Thyroid gland (tissue), 4 donors: ENCODE data around the gene MLH1. TPM values are rescaled to one million over a fixed set of nuclear protein-coding genes. Genes with fewer than 3 reads are reported as not detected.
"Not testable (repeated sequence)": the region's sequence is repeated elsewhere in the genome, so short reads cannot be mapped to it uniquely, and the experiment has no call there.

Experiments
- DNase-seq, 2 donors: peaks; one replicate each; pipeline ENCODE4 v3.0.0-alpha.2; 2019
- H3K27ac ChIP-seq, 3 donors: fragments of 200-600 bp; sonication (generic); 1 replicate in 2 of 3; 2 replicates in 1 of 3; pipeline ENCODE4 v1.5.1; 2016 to 2019; ENCODE audit warnings: mild to moderate bottlenecking in 1 of 3, moderate library complexity in 1 of 3
- H3K27me3 ChIP-seq: fragments of 200-600 bp; sonication (generic); one replicate; pipeline ENCODE4 v1.5.1; 2019
- H3K36me3 ChIP-seq, 2 donors: fragments of 200-600 bp; sonication (generic); one replicate each; pipeline ENCODE4 v1.5.1; 2016 to 2019
- H3K4me1 ChIP-seq, 2 donors: fragments of 200-600 bp; sonication (generic); one replicate each; pipeline ENCODE4 v1.5.1; 2017 to 2019
- H3K4me3 ChIP-seq, 3 donors: fragments of 200-600 bp; sonication (generic); replicated peaks in 1 of 3; 1 replicate in 2 of 3; 2 replicates in 1 of 3; pipeline ENCODE4 v1.5.1; 2016; ENCODE audit warnings: mild to moderate bottlenecking in 1 of 3
- H3K9me3 ChIP-seq: fragments of 200-600 bp; sonication (generic); one replicate; pipeline ENCODE4 v1.5.1; 2017
- CTCF ChIP-seq, 6 experiments: fragments of 200-600 bp in 3 of 6; fragments of 450-650 bp in 3 of 6; sonication (generic) in 3 of 6; IDR thresholded peaks; one replicate each; pipeline ENCODE4 v1.5.1; 2016 to 2019; ENCODE audit warnings: antibody characterized with exemption in 6 of 6, mild to moderate bottlenecking in 2 of 6, inconsistent platforms in 1 of 6, moderate library complexity in 1 of 6
- POLR2A ChIP-seq, 2 donors: fragments of 450-650 bp; IDR thresholded peaks; one replicate each; pipeline ENCODE4 v1.6.1; 2017; ENCODE audit warnings: antibody characterized with exemption in 2 of 2, mild to moderate bottlenecking in 2 of 2, moderate library complexity in 1 of 2
- WGBS, 2 donors: methylation state at CpG; one replicate each; pipeline ENCODE4 v1.1.5; 2017; 5-methylcytosine and 5-hydroxymethylcytosine counted together
- intact Hi-C: fragments of 100-400 bp; cut with DNase I; formaldehyde crosslinking; loops from one replicate; pipeline ENCODE4 v1.15.1; 2023
- total RNA-seq, 4 donors: library from RNA; depleted of rRNA; stranded (reverse); fragments of >200 nt; gene quantifications; one replicate each; pipeline ENCODE4 v1.2.3, GENCODE V29; 2016

MLH1 gene
- total RNA-seq, 4 donors from 2014 or later, result 32.1 to 65.7 (median 54.3) TPM

GRCh38 chr3:36957862-36958686, 35.2 kb upstream of the MLH1 start:
- Histone ChIP-seq H3K9me3 (no peaks in the 10 kb centered on the region), H3K4me1 (peaks cover 14 to 20% of the 10 kb centered on the region in 2 donors), H3K27ac (peak overlapping the region in 2 of 3 donors; percentile 12 to 84), H3K27me3 (no peaks in the 10 kb centered on the region), H3K36me3 (no peaks in the 10 kb centered on the region), H3K4me3 (no peak overlapping the region)
- 64 to 70% methylated on average over 3 of the region's 3 CpGs for WGBS, 2 donors
- no peak for TF ChIP-seq POLR2A (IDR thresholded peaks at IDR 0.05)
- TF ChIP-seq CTCF (IDR thresholded peaks at IDR 0.05), result no peak
- DNase-seq, result no peak
- intact Hi-C loops, result no loop called here

- H3K27ac ChIP-seq, result peak overlapping the region; percentile 57 to 84 (median 75)
- intact Hi-C loops, result loop anchor here (5.0 kb wide), 1 partner anchor 228 kb away; no protein-coding TSS in a partner anchor
These were observed 33.5 kb upstream of the MLH1 start for GRCh38 chr3:36959821-36960220.

GRCh38 chr3:36960502-36960901, 32.8 kb upstream of the MLH1 start:
- peaks cover 22 to 26% of the 10 kb centered on the region in 2 donors for H3K4me1 ChIP-seq
- intact Hi-C loops, result loop anchor here (5.0 kb wide), 1 partner anchor 228 kb away; no protein-coding TSS in a partner anchor
- WGBS, 2 donors, result 80 to 87% methylated on average over 4 of the region's 4 CpGs
- H3K4me3 ChIP-seq, result no peak overlapping the region
- no peak for DNase-seq
- H3K36me3 ChIP-seq, result no peaks in the 10 kb centered on the region
- H3K27me3 ChIP-seq, result no peaks in the 10 kb centered on the region
- peak overlapping the region; percentile 57 to 84 (median 75) for H3K27ac ChIP-seq
- TF ChIP-seq CTCF (IDR thresholded peaks at IDR 0.05) (peak in 1 of 6 experiments; percentile 21), POLR2A (IDR thresholded peaks at IDR 0.05) (no peak)
- no peaks in the 10 kb centered on the region for H3K9me3 ChIP-seq

More at GRCh38 chr3:36959821-36960220, 33.5 kb upstream of the MLH1 start:
- no peaks in the 10 kb centered on the region for H3K36me3 ChIP-seq
- H3K27me3 ChIP-seq, result no peaks in the 10 kb centered on the region
- no peaks in the 10 kb centered on the region for H3K9me3 ChIP-seq
- peaks cover 16 to 21% of the 10 kb centered on the region in 2 donors for H3K4me1 ChIP-seq
- 20 to 31% methylated on average over 2 of the region's 2 CpGs for WGBS, 2 donors
- peak; percentile 59 to 67 for DNase-seq
- H3K4me3 ChIP-seq, result no peak overlapping the region
- no peak for TF ChIP-seq CTCF (IDR thresholded peaks at IDR 0.05)
- no peak for TF ChIP-seq POLR2A (IDR thresholded peaks at IDR 0.05)

GRCh38 chr3:36963008-36963407, 30.3 kb upstream of the MLH1 start:
- DNase-seq, H3K9me3 ChIP-seq, H3K4me3 ChIP-seq, H3K36me3 ChIP-seq, H3K27ac ChIP-seq, H3K27me3 ChIP-seq: not testable (repeated sequence)
- peaks cover 32 to 33% of the 10 kb centered on the region in 2 donors for H3K4me1 ChIP-seq
- WGBS, 2 donors, result 97 to 98% methylated on average over 7 of the region's 7 CpGs
- intact Hi-C loops, result loop anchor here (5.0 kb wide), 1 partner anchor 231 kb away; no protein-coding TSS in a partner anchor

- DNase-seq, result no peak
- intact Hi-C loops, result loop anchor here (5.0 kb wide), 1 partner anchor 232 kb away; no protein-coding TSS in a partner anchor
- Histone ChIP-seq H3K4me3 (no peak overlapping the region), H3K27me3 (no peaks in the 10 kb centered on the region), H3K9me3 (no peaks in the 10 kb centered on the region), H3K27ac (peak overlapping the region; percentile 87 to 96 (median 94)), H3K4me1 (peaks cover 28% of the 10 kb centered on the region in 2 donors), H3K36me3 (no peaks in the 10 kb centered on the region)
- TF ChIP-seq POLR2A (IDR thresholded peaks at IDR 0.05), result no peak
- TF ChIP-seq CTCF (IDR thresholded peaks at IDR 0.05), result no peak
- WGBS, 2 donors, result 92 to 100% methylated on average over 1 of the region's 1 CpG
These were observed 29.0 kb upstream of the MLH1 start for GRCh38 chr3:36964331-36964730.
